Fibroblast of lung (primary cell): ENCODE measurements around the gene FUOM.

Source experiments
- CTCF ChIP-seq, 2 donors: IDR thresholded peaks in 1 of 2; conservative IDR thresholded peaks in 1 of 2; 1 replicate in 1 of 2; 2 replicates in 1 of 2; pipeline ENCODE4 v1.5.1; 2011 to 2012; ENCODE audit warnings: low read length in 2 of 2, control low read depth in 1 of 2, inconsistent platforms in 1 of 2, low read depth in 1 of 2, mild to moderate bottlenecking in 1 of 2
- EZH2 ChIP-seq: IDR thresholded peaks from 2 replicates; pipeline ENCODE4 v1.5.1; 2012; ENCODE audit warnings: low read length, control low read depth, mild to moderate bottlenecking; ENCODE audit errors: missing control alignments

- TF ChIP-seq CTCF (conservative IDR thresholded peaks at IDR 0.05 in 1 of 2, IDR thresholded peaks at IDR 0.05 in 1 of 2; ENCODE audit: low read depth in 1 of 2, low read length in 2 of 2) (no peak), EZH2 (no peak)
These were observed 8.3 kb upstream of the FUOM start for GRCh38 chr10:133366130-133366478.
